Urothelium cell line (cell line): ENCODE data around the gene CST9.

Experiments used
- DNase-seq: peaks from one replicate; pipeline ENCODE4 v3.0.0; 2011; ENCODE audit warnings: low spot score, mixed read lengths
- FAIRE-seq: peaks from 2 replicates; lab custom pipeline; 2011; peaks lifted over from hg19 to GRCh38; lab: Jason Lieb, UNC

CST9 gene, protein sequence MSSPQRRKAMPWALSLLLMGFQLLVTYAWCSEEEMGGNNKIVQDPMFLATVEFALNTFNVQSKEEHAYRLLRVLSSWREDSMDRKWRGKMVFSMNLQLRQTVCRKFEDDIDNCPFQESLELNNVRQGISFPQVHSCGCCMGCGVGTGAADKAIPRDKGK

DNA sequence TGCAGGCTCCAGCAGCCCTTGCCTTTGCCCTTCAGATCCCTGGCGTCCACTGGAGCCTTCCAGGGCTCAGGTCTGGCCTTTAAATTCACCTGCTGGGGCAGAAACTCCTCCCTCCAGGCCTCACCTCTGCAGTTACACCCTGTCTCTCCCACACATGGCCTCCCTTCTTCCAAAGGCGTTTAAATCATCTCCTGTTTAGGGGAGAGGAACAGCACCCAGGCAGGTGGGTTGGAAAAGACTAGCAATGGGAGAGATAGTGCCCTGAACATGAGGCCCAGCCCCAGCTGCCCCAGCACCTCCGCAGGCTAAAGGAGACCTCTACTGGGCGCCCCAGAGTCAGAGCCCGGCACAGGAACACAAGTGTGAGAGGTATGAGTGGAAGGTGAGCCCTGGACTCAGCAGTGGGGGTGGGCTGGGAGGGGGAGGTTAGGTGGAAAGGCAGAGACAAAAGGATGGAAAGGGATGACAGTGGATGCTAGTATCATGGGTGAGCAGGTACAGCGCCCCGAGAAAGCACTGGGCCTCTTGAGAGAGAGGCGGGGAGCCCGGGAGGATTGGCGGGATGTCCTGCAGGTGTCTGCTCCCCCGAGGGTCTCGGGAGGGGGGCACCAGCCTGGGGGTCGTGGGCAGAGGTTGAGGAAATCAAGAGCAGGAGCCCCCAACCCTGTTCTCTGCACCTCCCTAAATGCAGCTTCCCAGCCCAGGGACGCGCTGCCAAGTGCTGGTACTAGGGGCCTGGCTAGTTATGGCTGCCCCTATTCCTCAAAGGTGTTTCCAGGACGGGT lies at the start of gene CST9:
Gene CST9, minus strand, starts transcription at position 51 of the 785 bp plus-strand sequence. CDS start 53 bp downstream, outside the sequence.
- FAIRE-seq (no peak), DNase-seq (no peak)

DNA sequence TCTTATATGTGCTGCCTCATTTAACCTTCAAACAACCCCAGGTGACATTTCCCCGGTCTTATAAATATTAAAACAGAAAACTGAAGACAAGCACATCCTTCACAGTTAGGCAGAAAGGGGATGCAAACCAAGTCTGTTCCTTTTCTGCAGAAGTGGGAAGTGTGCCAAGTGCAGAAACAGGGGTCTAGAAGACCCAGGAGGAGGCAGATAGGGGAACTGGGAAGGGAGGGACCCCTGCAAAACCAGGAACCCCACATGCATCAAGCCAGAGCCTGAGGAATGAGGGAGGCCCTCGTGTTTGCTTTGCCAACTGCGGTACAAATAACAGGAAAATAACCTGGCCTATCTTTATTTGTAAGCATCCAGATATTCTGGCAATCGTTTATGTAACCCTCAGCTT lies 49.0 kb upstream of the CST9 start:
- FAIRE-seq (no peak), DNase-seq (no peak)

DNA sequence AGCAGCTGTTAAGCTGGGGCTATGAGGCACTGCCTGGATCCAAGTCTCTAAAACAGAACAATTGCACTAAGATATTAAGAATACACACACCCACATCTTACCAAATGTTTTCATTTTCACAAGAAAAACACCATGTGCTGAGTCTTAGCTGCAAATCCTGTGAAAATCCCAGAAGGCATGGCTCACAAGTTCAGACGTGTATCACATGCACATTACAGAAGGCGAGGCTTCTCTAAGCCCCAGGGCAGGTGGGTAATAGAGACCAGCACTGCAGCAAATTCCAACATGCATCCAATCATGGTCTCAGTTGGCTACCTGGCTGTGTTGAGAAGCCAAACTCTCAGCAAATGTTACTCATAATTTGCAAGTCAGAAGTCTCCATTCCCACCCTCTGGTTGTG lies 48.3 kb upstream of the CST9 start:
- DNase-seq (no peak), FAIRE-seq (no peak)

DNA sequence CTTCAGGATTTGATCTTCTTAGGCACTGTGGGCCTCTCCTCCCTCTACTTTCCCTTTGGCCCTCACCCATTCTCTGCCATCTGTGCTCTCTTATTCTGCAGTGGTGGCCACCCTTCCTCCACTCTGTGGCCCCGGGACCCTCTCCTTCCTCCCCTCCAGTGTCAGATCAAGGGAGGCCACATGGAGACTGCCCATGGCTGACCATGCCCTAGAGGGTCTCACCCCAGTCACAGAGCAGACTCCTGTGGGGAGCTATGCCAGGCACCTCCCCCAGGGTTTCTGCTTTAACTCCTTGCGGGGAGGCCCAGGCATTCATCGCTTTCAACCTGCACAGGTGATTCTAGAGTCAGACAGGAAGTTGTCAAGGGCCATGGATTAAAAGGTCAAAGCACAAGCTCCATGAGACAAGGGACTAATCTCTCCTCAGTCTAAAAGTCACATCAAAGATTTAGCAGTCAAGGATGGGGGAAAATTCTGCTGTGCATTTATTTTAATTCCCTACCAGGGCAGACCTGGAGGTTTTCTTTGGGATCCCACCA lies 47.8 kb upstream of the CST9 start:
- FAIRE-seq (no peak), DNase-seq (no peak)

DNA sequence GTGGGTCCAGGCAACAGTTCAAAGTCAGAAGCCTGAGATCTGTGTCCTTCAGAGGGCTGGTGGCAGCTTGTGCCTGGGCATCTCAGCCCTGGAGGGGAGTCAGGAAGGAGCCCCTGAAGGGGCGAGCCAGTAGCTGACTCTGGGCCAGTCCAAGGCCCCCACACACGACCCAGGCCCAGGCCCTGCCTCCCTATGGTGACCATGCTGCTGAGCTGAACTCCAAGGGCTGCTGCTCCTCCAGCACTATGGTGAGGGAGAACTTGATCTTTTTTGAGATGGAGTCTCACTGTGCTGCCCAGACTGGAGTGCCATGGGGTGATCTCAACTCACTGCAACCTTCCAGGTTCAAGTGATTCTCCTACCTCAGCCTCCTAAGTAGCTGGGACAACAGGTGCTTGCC lies 47.2 kb upstream of the CST9 start:
- DNase-seq = no peak
- no peak for FAIRE-seq

DNA sequence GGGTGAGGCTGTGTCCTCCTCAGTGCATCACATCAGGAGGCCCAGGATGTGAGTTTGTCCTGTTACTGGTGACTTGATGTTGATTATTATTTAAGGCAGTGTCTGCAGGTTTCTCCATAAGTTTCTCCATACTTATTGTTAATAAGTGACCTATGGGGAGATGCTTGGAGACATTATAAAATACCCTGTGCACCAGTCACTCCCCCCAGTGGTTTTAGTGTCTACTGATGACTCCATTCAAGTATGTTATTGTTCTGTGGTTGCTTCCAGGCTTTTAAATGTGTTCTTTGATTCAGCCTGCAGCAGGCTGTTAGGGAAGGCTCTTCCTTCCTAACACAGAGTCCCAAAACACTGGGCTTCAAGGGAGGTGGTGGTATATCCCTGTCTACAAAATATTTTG lies 46.7 kb upstream of the CST9 start:
- no peak for FAIRE-seq
- no peak for DNase-seq

DNA sequence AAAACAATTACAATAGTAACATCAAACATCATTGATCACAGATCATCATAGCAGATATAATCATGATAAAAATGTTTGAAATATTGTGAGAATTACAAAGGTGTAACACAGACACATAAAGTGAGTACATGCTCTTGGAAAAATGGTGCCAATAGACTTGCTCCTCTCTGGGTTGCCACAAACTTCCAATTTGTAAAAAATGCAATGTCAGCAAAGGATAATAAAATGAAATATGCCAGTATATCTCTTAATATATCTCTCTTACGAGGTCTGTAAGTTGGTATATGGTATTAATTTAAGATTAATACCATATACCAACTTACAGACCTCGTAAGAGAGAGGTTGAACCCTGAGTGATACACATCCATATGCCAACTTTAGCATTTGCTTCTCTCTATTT lies 45.4 kb upstream of the CST9 start:
- no peak for DNase-seq
- no peak for FAIRE-seq

DNA sequence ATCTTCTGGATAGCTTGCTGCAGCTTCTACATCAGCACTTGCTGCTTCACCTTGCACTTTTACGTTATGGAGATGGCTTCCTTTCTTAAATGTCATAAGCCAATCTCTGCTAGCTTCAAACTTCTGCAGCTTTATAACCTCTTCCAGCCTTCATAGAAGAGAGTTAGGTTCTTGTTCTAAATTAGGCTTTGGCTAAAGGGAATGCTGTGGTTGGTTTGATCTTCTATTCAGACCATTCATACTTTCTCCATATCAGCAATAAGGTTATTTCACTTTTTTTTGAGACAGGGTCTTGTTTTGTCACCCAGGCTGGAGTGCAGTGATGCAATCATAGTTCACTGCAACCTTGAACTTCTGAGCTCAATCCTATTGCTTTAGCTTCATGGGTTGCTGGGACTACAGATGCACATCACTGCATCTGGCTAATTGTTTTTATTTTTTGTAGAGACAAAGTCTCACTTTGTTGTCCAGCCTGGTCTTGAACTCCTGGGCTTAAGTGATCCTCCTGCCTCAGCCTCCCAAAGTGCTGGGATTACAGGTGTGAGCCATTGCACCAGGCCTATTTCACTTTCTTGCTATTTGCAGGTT lies 44.2 kb upstream of the CST9 start:
- no peak for FAIRE-seq
- DNase-seq = no peak

DNA sequence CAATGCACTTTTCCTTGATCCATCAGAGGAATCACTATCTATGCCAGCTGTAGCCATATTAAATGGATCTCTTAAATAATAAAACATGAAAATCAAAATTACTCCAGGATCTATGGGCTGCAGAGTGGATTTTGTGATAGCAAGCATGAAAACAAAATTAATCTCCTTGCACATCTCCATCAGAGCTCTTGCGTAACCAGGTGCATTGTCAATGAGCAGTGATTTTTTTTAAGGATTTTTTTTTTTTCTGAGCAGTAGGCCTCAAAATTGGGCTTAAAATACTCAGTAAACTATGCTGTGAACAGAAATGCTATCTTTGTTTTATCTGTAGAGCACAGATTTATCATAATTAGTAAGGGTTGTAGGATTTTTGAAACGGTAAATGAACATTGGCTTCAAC lies 43.5 kb upstream of the CST9 start:
- FAIRE-seq (no peak), DNase-seq (no peak)

DNA sequence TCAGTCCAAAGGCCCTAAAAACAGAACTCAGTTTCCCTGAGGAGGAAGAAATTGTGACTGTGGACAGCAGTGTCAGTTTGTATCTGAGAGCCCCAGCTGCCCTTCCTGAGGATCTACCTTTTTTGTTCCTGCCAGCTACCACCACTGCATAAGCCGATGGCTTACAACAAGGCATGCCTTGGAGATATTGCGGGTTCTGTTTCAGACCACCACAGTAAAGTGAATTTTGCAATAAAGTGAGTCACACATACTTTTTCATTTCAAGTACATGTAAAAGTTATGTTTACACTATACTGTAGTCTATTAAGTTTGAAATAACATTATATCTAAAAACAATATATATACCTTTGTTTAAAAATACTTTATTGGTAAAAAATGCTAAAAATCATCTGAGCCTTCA lies 41.6 kb upstream of the CST9 start:
- FAIRE-seq = no peak

DNA sequence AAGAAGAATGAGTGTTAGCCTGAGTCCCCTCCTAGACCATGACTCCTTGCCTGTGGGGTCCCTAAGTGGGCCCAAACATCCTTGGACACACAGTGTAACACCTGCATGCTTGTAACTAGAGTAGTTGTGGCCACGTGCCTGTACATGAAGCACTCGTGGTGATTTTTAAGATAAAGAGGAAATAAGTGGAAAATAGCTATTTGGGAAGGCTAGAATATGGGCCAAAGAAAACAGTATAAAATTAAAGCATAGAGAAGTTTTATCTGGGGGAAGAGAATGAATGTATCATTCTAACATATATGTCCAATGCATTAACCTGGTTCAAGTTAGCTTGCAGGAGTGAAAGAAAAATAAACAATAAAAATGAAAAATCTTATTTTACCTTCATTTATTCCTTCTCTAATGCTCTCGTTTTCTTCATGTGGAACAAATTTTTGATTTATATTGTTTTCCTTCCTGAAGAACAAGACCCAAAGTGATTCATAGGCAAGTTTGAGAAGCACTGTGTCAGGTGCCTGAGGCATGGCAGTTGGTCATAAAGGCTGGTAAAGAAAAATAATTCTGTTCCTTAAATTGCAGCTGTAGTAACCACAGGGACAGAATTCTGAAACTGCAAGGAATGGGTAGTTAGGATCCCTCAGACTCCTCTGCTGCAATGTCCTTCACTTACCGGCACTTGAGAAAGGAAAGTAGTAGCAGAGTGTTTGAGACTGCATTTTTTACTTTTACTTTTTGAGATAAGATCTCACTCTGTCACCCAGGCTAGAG lies 40.6 kb upstream of the CST9 start:
- DNase-seq (no peak), FAIRE-seq (no peak)

More for the DNA sequence above, 41.6 kb upstream of the CST9 start:
- no peak for DNase-seq

DNA sequence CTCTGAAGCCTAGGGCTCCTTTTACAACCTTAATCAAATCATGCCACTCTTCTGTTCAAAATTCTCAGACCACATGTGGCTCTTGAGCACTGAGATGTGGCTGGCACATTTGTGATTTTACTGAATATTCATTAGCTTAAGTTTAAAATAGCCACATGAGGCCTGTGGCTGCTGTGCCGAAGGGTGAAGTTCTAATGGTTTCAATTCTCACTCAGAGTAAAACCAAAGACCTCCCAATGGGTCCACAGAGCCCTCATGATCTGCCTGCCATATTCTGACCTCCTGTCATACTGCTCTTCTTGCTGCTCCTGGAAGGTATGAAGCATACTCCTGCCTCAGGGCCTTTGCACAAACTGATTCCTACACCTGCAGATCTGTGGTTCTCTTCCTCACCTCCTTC lies 39.9 kb upstream of the CST9 start:
- no peak for DNase-seq
- FAIRE-seq = no peak

DNA sequence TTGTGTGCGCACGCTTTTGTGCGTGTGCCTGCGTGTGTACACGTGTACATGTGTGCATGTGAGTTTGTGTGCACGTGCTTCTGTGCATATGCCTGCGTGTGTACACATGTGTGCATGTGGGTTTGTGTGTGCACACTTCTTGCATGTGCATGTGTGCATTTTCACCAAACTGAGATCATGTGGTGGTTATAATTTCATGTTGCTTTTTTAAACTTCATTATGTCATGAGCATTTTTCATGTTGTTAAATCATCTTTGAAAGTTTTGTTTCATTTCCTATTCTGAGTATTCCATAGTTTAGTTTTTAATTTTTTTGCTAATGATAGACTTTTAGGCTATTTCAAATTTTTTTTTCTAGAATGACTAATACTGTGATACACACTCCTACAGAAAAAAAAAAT lies 38.4 kb upstream of the CST9 start:
- FAIRE-seq = no peak
- no peak for DNase-seq

DNA sequence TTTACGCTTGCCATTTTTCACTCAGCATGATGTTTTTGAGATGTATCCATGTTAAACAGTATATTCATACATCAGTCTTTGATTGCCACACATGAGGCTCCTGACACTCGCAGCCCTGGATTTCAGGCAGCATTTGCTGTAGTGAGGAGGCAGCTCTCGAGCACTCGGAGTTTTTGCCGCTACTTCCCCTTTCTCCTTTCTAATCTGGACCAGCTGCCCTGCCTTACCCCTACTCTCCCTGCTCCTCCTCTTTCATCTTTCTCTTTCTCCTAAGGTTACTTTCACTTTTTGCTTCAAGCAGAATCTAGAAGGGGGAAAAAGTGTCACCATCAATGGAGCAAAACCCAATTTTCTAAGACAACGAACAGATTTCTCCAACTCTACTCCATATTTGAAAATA lies 37.9 kb upstream of the CST9 start:
- FAIRE-seq (no peak), DNase-seq (no peak)

DNA sequence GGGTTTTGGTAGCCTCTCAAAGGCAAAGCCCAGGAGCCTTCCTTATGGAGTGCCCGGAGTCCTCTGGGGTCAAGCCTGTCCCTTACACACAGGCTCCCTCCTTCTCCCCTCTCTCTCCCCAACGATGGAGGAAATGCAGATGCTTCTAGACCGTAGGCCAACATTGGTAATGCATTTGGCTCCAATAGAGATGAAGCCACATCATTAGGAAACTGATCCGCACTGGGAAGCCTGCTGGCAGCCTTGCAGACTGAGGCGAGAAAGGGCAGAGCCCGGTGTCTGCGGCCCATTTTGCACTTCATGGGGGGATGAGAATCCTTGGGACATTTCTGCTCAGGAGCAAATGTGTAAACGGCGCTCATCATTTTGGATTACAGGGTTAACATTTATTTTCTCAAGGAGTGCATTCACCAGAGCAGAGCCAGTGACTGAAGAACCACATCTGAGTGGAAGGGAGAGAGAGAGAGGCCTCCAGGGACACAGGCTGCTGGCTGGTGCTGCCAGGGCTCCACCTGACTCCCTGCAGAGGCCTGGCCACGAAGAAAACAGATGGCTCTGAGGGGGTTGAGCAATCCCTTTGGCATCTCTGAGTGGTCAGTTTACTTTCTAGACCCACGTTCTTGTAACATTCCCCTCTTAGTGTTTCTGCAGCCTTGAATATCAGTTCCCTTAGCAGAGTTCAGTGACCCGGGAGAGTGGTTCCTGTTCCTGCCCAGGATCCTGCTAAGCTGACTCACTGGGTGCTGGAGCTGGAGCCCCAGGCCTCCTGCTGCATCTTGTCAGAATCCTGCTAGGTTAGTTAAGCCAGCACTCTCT lies 36.4 kb upstream of the CST9 start:
- peak; percentile 32 for DNase-seq
- no peak for FAIRE-seq

DNA sequence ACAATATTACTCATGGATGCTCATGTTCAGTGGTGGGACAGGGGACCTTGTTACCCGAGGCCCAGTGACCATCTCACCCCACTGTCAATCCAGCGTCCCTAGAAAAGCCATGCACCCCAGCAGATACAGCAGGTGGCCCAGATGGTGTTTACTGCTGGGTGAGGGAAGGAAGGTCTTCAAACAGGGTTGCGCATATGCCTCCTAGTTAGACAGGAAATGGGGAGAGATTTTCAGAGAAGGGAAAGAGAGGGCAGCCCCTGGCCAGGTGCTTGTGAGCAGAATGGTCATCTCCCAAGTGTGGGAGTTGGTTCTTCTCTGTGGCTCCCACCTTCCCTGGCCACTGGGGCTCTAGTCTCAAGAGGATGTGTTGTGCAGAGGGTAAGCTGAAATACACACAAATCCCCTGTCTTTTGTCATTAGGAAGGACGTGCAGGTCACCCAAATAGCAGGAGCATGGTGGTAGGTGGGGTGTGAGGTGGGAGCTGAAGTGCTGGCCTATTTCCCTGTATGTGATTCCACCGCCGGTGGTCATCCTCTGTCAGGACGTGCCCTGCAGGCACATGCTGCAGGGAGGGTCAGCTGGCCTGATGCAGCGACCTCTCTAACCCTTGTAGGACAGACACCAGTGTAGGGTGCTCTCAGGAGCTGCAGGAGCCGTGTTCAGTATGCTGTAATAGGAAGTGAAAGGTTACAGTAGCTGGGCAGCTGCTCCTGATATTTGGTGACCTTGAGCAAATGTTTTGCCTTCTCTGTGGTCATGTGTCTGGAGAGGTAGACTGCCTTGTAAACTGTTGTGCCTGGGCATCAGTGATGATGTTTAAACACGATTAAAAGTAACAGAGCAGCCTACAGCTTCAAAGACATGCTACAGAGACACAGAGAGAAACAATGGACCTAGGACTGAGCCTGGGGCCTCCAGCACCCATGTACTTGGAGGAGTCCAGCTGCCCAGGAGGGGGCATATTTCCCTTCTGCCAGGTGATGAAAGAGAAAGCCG lies 35.3 kb upstream of the CST9 start:
- no peak for FAIRE-seq

DNA sequence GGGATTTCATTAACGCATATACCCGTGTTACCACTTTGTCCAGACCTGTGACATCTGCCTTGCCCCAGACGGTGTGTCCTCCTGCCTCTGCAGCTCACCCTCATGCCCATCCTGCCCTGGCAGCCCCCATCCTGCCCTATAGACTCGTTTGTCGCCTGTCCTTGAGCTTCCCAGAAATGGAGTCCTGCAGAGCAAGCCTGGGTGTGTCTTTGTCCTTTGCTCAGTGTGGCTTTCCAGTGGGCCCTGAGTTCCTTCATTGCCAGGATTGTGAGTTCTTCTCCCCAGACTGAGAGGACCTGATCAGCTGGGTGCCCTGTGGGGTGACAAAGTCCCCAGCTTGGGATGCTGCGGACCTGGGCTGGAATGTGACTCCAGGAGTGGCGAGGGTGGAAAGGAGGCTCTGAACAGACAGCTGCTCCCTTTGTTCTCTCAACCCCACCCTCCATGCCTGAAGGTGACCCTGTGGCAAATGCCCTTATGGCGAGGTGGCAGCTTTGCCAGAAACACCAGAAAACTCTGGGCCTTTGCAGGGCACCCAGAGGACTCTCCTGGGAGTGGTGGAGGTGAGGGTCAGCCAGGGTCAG lies 34.4 kb upstream of the CST9 start:
- no peak for FAIRE-seq
- DNase-seq = no peak

More for the DNA sequence above, 35.3 kb upstream of the CST9 start:
- DNase-seq = no peak

DNA sequence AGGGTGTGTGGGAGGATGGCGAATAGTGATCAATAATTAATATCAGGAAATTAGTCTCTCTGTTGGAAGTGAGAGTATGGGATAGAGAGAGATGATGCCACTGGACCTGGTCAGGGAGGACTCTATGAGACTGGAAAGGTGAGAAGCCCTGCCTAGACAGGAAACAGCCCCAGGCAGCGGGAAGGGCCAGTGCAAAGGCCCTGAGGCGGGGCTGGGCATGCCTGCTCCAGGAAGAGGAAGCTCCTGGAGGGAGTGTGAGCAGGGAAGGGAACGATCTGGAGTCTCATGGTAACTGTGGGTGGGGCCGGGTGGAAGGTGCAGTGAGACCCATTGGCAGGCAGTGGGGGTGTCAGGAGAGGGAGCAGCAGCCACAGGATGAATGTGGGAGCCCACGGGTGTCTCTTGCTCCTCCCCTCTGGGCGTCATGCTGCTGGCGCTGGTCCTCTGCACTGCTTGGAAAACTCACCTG lies 33.8 kb upstream of the CST9 start:
- no peak for FAIRE-seq
- no peak for DNase-seq

DNA sequence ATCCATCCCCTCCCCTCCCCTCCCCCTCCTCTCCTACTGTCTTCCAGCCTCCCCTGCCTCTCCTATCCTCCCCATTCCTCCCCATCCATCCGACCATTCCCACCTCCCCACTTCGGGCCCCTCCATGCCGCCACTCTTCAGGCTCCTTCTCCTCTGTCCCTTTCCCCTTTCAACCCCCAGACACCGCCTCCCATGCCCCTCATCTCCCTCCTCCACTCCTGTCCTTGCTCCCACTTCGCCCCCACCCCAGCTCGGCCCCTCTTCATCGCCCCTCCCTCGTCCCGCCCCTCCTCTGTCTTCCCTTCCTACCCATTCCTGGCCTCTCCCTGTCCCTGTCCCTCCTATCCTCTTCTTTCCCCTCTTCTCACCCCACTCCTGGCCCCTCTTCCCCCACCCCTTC lies 32.6 kb upstream of the CST9 start:
- FAIRE-seq (no peak), DNase-seq (no peak)
